NB4 (cell line): ENCODE results near the gene KCNK3.

Experiments
- CTCF ChIP-seq: IDR thresholded peaks from one replicate; pipeline ENCODE4 v1.5.1; 2012; ENCODE audit warnings: low read depth, low read length
- POLR2A ChIP-seq: IDR thresholded peaks from 2 replicates; pipeline ENCODE4 v1.6.1; 2011; ENCODE audit warnings: mild to moderate bottlenecking; ENCODE audit not compliant: insufficient read length; ENCODE audit errors: extremely low read depth
- TF ChIP-seq, protein P1 (sequence below): IDR thresholded peaks from 2 replicates; pipeline ENCODE4 v1.6.1; 2011; ENCODE audit warnings: low read depth, low read length

DNA sequence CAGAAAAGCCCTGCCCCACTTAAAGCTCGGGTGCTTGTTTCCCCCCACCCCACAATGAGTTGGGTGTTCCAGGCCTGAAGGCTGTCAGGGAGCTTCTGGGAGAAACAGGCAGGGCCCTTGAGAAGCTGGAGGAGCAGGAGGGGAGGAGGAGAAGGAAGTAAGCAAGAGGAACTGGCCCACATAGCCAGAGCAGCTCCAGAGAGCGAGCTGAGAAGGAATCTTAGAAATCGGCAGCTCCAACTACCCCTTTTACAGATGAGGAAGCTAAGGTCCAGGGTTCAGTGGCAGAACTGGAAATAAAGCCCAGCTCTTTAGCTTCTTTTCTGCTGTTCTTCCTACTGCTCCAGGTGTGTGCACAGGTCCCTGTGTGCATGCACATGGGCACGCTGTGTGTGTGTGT is 12.7 kb upstream of the KCNK3 start:
- TF ChIP-seq POLR2A (no peak), CTCF (no peak)
- TF ChIP-seq, protein P1, sequence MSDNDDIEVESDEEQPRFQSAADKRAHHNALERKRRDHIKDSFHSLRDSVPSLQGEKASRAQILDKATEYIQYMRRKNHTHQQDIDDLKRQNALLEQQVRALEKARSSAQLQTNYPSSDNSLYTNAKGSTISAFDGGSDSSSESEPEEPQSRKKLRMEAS, result no peak
